Ovary (tissue), 9 donors: ENCODE data around the gene SEMA3E. TPM values are rescaled to one million over a fixed set of nuclear protein-coding genes. Genes with fewer than 3 reads are reported as not detected.

Source experiments
- DNase-seq, 5 donors: peaks; one replicate each; pipeline ENCODE4 v3.0.0-alpha.2; 2019 to 2020
- H3K27ac ChIP-seq, 2 donors: fragments of 200-600 bp; one replicate each; pipeline versions ENCODE4 v1.5.1 to v1.8.0; 2019 to 2022
- H3K27me3 ChIP-seq: fragments of 200-600 bp; one replicate; pipeline ENCODE4 v1.8.0; 2022
- H3K36me3 ChIP-seq: fragments of 200-600 bp; sonication (generic); one replicate; pipeline ENCODE4 v1.5.1; 2019
- H3K4me1 ChIP-seq: one replicate; pipeline ENCODE4 v1.8.1; 2013; ENCODE audit warnings: mild to moderate bottlenecking, moderate library complexity; ENCODE audit not compliant: insufficient read depth
- H3K4me3 ChIP-seq: fragments of 200-600 bp; sonication (generic); one replicate; pipeline ENCODE4 v1.5.1; 2017
- H3K9me3 ChIP-seq, 2 donors: fragments of 200-600 bp in 1 of 2; sonication (generic) in 1 of 2; one replicate each; pipeline versions ENCODE4 v1.5.1 to v1.8.1; 2013 to 2019; ENCODE audit warnings: mild to moderate bottlenecking in 1 of 2, moderate library complexity in 1 of 2
- EP300 ChIP-seq: sonication (generic); formaldehyde crosslinking; IDR thresholded peaks from one replicate; pipeline ENCODE4 v1.6.1; 2017; ENCODE audit warnings: antibody characterized with exemption
- POLR2A ChIP-seq: fragments of 450-650 bp; IDR thresholded peaks from one replicate; pipeline ENCODE4 v1.6.1; 2017; ENCODE audit warnings: antibody characterized with exemption, mild to moderate bottlenecking, moderate library complexity
- WGBS, 3 donors: extraction: QIAGEN DNeasy Blood & Tissue Kit in 1 of 3; methylation state at CpG; one replicate each; pipeline versions ENCODE4 v1.1.5 to v1.1.7; 2013 to 2017; 5-methylcytosine and 5-hydroxymethylcytosine counted together
- intact Hi-C, 4 donors: fragments of 100-400 bp; cut with DNase I; formaldehyde crosslinking; loops; one replicate each; pipeline versions ENCODE4 v1.11.0 to v1.15.1; 2022 to 2023
- polyA plus RNA-seq, 2 donors: library from polyadenylated mRNA; stranded (reverse); fragments of 200-250 nt in 1 of 2; fragments of 350-450 nt in 1 of 2; fragmentation: Illumina TruSeq in 1 of 2; extraction: RNeasy Lipid Tissue Mini Kit (QIAGEN cat#74804) in 1 of 2; gene quantifications; one replicate each; pipeline ENCODE4 v1.2.3, GENCODE V29; 2013 to 2014
- total RNA-seq, 7 donors: library from RNA; depleted of rRNA in 2 of 7; stranded (reverse); fragments of >200 nt in 2 of 7; fragmentation: NEBNext Ultra II Directional in 3 of 7; extraction: Animal tissue kit (Norgen Biotek cat#: 25700) in 3 of 7; gene quantifications; one replicate each; pipeline versions ENCODE4 v1.1.0 to v1.2.4, GENCODE V29; 2016 to 2023
- TF ChIP-seq, protein P1 (sequence below), 3 donors: fragments of 450-650 bp in 2 of 3; fragments of 200-600 bp in 1 of 3; IDR thresholded peaks; one replicate each; pipeline versions ENCODE4 v1.5.1 to v1.8.0; 2016 to 2022; ENCODE audit warnings: antibody characterized with exemption in 3 of 3, mild to moderate bottlenecking in 1 of 3
- donor health status: DM: no; HTN: no; CAD: no; lungs with moderate emphysema.
- donor health status: DM: no; HTN: no; CAD: no.
- donor health status: Bipolar disorder and iron deficiency.
- donor health status: DM: yes; HTN: yes; CAD: no.
- donor health status: DM: no; HTN: no; CAD: no.
- donor health status: DM: yes; HTN: yes; CAD: no.

The SEMA3E gene
- total and polyA plus RNA-seq, 9 donors, result 0.10 to 2.2 (median 0.42) TPM; not detected in 2

DNA sequence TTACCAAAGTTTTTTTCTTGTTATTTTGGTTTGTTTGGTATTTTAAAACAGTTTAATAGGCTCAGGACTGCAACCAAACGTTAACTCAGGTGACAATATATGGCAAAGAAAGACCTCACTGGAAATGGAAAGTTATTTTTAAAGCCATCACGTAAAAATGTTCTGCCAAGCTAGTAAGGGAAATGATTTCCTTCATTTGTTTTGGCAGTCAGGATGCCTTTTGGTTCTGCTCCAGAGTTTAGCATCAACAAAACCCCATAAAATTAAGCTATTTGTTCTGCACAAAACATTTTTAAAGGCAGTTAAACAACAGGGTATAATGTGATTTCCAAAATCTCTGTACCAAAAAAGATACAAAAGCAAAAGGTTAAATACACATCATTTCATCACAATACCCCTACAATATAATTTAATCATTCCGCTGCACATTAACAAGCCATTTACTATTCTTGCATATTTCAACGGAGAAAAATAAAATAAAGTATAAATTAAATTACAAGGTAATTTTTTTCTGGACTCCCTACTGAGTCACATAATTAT is 172.4 kb downstream of the SEMA3E start:
- 8 to 15% (median 11%) methylated on average over 4 of the region's 4 CpGs for WGBS, 3 donors
- H3K4me3 ChIP-seq, result no peak overlapping the region
- no peaks in the 10 kb centered on the region for H3K27me3 ChIP-seq
- H3K27ac ChIP-seq, result no peak overlapping the region
- TF ChIP-seq, protein P1, sequence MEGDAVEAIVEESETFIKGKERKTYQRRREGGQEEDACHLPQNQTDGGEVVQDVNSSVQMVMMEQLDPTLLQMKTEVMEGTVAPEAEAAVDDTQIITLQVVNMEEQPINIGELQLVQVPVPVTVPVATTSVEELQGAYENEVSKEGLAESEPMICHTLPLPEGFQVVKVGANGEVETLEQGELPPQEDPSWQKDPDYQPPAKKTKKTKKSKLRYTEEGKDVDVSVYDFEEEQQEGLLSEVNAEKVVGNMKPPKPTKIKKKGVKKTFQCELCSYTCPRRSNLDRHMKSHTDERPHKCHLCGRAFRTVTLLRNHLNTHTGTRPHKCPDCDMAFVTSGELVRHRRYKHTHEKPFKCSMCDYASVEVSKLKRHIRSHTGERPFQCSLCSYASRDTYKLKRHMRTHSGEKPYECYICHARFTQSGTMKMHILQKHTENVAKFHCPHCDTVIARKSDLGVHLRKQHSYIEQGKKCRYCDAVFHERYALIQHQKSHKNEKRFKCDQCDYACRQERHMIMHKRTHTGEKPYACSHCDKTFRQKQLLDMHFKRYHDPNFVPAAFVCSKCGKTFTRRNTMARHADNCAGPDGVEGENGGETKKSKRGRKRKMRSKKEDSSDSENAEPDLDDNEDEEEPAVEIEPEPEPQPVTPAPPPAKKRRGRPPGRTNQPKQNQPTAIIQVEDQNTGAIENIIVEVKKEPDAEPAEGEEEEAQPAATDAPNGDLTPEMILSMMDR (IDR thresholded peaks at IDR 0.05), result no peak
- TF ChIP-seq EP300 (no peak), POLR2A (no peak)
- no peak for DNase-seq
- H3K36me3 ChIP-seq, result no peaks in the 10 kb centered on the region
- no peaks in the 10 kb centered on the region for H3K9me3 ChIP-seq
- intact Hi-C loops, result no loop called here
- H3K4me1 ChIP-seq, result no peaks in the 10 kb centered on the region

GRCh38 chr7:83475420-83475819 is 173.5 kb downstream of the SEMA3E start:
- WGBS, 3 donors, result 71 to 81% (median 72%) methylated on average over 6 of the region's 6 CpGs
- intact Hi-C loops, result no loop called here
- Histone ChIP-seq H3K36me3 (no peaks in the 10 kb centered on the region), H3K27me3 (no peaks in the 10 kb centered on the region), H3K4me3 (no peak overlapping the region), H3K4me1 (no peaks in the 10 kb centered on the region), H3K9me3 (no peaks in the 10 kb centered on the region), H3K27ac (no peak overlapping the region)
- DNase-seq, result no peak
- TF ChIP-seq POLR2A (no peak), EP300 (no peak)
- TF ChIP-seq, protein P1 (IDR thresholded peaks at IDR 0.05), result no peak

DNA sequence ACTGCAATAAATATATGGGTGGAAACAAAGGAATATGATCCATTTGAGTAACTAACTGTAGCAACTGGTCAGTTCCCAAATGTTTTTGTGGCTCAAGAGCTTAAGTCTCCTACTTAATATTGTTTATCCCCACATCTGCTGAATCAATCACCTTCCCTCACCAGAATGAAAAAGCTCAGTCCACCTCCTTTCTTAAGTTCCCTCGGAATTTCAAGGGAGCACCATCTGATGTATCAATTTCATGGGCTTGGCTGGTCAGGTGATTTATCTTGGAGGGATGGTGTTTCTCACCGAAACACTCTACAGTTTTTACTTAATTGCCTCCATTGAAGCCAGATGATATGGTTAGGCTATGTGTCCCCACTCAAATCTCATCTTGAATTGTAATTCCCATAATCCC is 176.6 kb downstream of the SEMA3E start:
- H3K36me3 ChIP-seq, result no peaks in the 10 kb centered on the region

DNA sequence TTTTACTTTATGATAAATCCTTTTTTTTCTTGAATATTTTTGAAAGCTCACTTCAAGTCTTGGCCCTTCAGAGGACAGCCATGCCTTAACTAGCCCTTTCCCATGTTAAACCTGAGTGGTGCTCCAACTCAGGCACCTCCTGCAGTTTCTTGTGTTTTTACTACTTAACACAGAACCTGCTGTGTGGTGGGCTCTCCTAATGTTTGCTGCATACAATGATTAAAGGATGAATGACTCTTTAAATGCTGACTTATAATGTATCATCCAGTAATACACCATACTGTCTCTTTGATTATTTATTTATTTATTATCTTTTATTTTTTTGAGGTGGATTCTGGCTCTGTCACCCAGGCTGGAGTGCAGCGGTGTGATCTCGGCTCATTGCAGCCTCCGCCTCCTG is 179.4 kb downstream of the SEMA3E start:
- Histone ChIP-seq H3K27me3 (no peaks in the 10 kb centered on the region), H3K4me1 (no peaks in the 10 kb centered on the region), H3K9me3 (no peaks in the 10 kb centered on the region), H3K4me3 (no peak overlapping the region), H3K27ac (no peak overlapping the region), H3K36me3 (no peaks in the 10 kb centered on the region)
- WGBS, 3 donors, result 96 to 99% (median 98%) methylated on average over 3 of the region's 3 CpGs
- TF ChIP-seq, protein P1 (IDR thresholded peaks at IDR 0.05), result no peak
- TF ChIP-seq EP300 (no peak), POLR2A (no peak)
- DNase-seq, result no peak
- intact Hi-C loops, result no loop called here

More for the DNA sequence above, 176.6 kb downstream of the SEMA3E start:
- WGBS, 3 donors, result 84 to 96% (median 88%) methylated on average over 2 of the region's 2 CpGs
- Histone ChIP-seq H3K4me1 (no peaks in the 10 kb centered on the region), H3K27ac (no peak overlapping the region), H3K9me3 (no peaks in the 10 kb centered on the region), H3K27me3 (no peaks in the 10 kb centered on the region), H3K4me3 (no peak overlapping the region)
- intact Hi-C loops, result no loop called here
- no peak for DNase-seq
- TF ChIP-seq POLR2A, result no peak
- TF ChIP-seq, protein P1 (IDR thresholded peaks at IDR 0.05), result no peak
- TF ChIP-seq EP300, result no peak
